ENCODE data around the gene EIF4E2. TPM values are rescaled to one million over a fixed set of nuclear protein-coding genes. Genes with fewer than 3 reads are reported as not detected.

EIF4E2 gene
- total and polyA plus RNA-seq, 4 experiments from 2014 or later: 72.4 to 80.7 (median 76.5) TPM

DNA sequence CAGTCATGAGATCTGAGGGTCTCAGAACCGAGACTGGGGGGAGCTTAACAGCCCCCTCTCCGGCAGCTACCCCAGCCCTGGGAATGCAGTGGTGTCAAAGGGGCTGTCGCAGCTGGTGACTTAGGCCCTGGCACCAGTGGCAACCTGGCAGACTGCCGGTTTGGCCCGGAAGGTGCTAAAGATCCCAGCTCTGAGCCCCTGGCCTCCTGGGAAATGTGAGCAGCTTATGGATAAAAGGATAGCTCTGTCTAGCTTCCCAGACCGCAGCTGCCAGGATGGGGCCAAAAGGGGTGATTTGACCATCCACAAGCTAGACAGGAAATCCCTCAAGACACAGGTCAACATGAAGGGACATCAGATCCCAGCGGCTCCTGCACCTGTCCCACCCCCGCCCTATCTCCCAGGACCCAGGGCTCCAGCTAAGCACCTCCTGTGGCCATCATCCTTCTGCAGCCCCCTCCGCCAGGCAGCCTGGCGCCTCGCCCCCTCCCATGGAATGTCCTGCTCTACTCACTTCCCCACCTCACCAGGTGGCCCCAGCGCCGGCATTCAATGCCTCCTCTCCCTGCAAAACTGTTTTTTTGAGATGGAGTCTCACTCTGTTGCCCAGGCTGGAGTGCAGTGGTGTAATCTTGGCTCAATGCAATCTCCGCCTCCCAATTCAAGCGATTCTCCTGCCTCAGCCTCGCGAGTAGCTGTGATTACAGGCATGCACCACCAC lies 49.7 kb downstream of the EIF4E2 start:
- ChIA-PET CTCF (ENCODE audit: partially characterized antibody) (interaction anchor here (1.4 to 2.6 kb wide), 2 partner anchors 9 to 11 kb away, joined by 3 to 10 read pairs; no protein-coding TSS in a partner anchor), POLR2A (ENCODE audit: partially characterized antibody) (no interaction called here)
- H3K27ac ChIP-seq (ENCODE audit: low read depth, low read length): no peak overlapping the region
- Mint-ChIP-seq H3K27ac (no peak overlapping the region), H3K4me1 (no peaks in the 10 kb centered on the region), H3K27me3 (peaks cover 0 to 3% of the 10 kb centered on the region in 2 donors), H3K4me3 (no peak overlapping the region), H3K9me3 (no peaks in the 10 kb centered on the region), H3K36me3 (peaks cover 0 to 7% of the 10 kb centered on the region in 2 donors)
- H3K27me3 ChIP-seq (ENCODE audit: insufficient read depth, low read length): no peaks in the 10 kb centered on the region
- H3K4me3 ChIP-seq (ENCODE audit: low read length in 2 of 2): no peak overlapping the region
- intact Hi-C loops (cut with micrococcal nuclease): no loop called here
- no peak for DNase-seq
- no peaks in the 10 kb centered on the region for H3K4me1 ChIP-seq (ENCODE audit: insufficient read depth, low read length)
- no peaks in the 10 kb centered on the region for H3K9me3 ChIP-seq (ENCODE audit: control insufficient read depth in 1 of 2, low read length in 2 of 2)
- H3K36me3 ChIP-seq (ENCODE audit: insufficient read depth, low read length): no peaks in the 10 kb centered on the region

DNA sequence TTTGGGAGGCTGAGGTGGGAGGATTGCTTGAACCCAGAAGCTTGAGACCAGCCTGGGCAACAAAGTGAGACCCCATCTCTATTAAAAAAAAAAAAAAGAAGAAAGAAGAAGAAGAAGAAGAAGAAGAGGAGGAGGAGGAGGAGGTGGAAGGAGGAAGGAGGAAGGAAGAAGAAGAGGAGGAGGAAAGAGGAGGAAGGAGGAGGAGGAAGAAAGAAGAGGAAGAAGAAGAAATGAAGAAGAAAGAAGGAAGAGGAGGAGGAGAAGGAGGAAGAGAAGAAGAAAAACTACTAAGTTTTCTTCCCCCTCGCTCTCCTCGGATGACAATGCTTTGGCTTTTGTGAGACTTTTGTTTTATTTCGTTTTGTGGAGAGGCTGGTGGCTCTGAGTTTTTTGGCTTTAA lies 52.8 kb downstream of the EIF4E2 start:
- Histone ChIP-seq H3K4me1 (ENCODE audit: insufficient read depth, low read length) (peaks cover 5% of the 10 kb centered on the region), H3K27ac (ENCODE audit: low read depth, low read length) (no peak overlapping the region), H3K36me3 (ENCODE audit: insufficient read depth, low read length) (no peaks in the 10 kb centered on the region), H3K27me3 (ENCODE audit: insufficient read depth, low read length) (no peaks in the 10 kb centered on the region), H3K9me3 (ENCODE audit: control insufficient read depth in 1 of 2, low read length in 2 of 2) (no peaks in the 10 kb centered on the region), H3K4me3 (ENCODE audit: low read length in 2 of 2) (no peak overlapping the region)
- Mint-ChIP-seq H3K27me3 (peaks cover 0 to 3% of the 10 kb centered on the region in 2 donors), H3K9me3 (no peaks in the 10 kb centered on the region), H3K36me3 (no peaks in the 10 kb centered on the region), H3K27ac (no peak overlapping the region), H3K4me3 (no peak overlapping the region), H3K4me1 (peaks cover 0 to 11% (median 6%) of the 10 kb centered on the region in 4 donors)
- intact Hi-C loops (cut with micrococcal nuclease): no loop called here
- ChIA-PET POLR2A (ENCODE audit: partially characterized antibody) (no interaction called here), CTCF (ENCODE audit: partially characterized antibody) (interaction anchor here (1.0 kb wide), 1 partner anchor 648 kb away, joined by 3 read pairs; no protein-coding TSS in a partner anchor)
- DNase-seq: no peak

DNA sequence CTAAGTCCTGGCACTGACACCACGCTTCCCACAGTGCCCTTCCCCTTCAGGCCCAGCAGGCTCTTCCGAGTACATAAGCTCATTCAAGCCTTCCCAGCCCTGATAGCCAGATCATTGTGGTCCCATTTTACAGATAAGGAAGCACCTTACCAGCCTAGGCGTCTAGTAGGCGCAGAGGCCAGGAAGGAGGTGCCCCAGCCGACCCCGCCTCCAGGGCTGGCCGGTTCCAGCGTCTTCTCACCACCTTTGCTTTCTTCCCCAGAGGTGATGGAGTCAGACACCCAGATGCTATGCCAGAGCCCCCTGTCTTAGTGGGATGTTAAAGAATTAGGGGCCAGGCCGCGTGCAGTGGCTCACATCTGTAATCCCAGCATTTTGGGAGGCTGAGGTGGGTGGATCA lies 54.0 kb downstream of the EIF4E2 start:
- H3K27me3 Mint-ChIP-seq: peaks cover 0 to 3% of the 10 kb centered on the region in 2 donors
- H3K9me3 ChIP-seq (ENCODE audit: control insufficient read depth in 1 of 2, low read length in 2 of 2): no peaks in the 10 kb centered on the region
- H3K36me3 ChIP-seq (ENCODE audit: insufficient read depth, low read length): no peaks in the 10 kb centered on the region
- intact Hi-C loops (cut with micrococcal nuclease): no loop called here
- H3K27ac Mint-ChIP-seq: no peak overlapping the region
- no peak overlapping the region for H3K27ac ChIP-seq (ENCODE audit: low read depth, low read length)
- no peak overlapping the region for H3K4me3 ChIP-seq (ENCODE audit: low read length in 2 of 2)
- peaks cover 5% of the 10 kb centered on the region for H3K4me1 ChIP-seq (ENCODE audit: insufficient read depth, low read length)
- H3K36me3 Mint-ChIP-seq: no peaks in the 10 kb centered on the region
- CTCF ChIA-PET (ENCODE audit: partially characterized antibody): interaction anchor here (0.6 to 1.4 kb wide), 2 partner anchors 9 to 22 kb away, joined by 4 read pairs; no protein-coding TSS in a partner anchor
- no peaks in the 10 kb centered on the region for H3K27me3 ChIP-seq (ENCODE audit: insufficient read depth, low read length)
- peak overlapping the region in 2 of 8 donors; percentile 15 to 21 for H3K4me3 Mint-ChIP-seq
- DNase-seq: no peak
- H3K9me3 Mint-ChIP-seq: no peaks in the 10 kb centered on the region
- peaks cover 0 to 11% (median 6%) of the 10 kb centered on the region in 4 donors for H3K4me1 Mint-ChIP-seq
- POLR2A ChIA-PET (ENCODE audit: partially characterized antibody): interaction anchor here (1.1 kb wide), 1 partner anchor 11 kb away, joined by 3 read pairs; no protein-coding TSS in a partner anchor

DNA sequence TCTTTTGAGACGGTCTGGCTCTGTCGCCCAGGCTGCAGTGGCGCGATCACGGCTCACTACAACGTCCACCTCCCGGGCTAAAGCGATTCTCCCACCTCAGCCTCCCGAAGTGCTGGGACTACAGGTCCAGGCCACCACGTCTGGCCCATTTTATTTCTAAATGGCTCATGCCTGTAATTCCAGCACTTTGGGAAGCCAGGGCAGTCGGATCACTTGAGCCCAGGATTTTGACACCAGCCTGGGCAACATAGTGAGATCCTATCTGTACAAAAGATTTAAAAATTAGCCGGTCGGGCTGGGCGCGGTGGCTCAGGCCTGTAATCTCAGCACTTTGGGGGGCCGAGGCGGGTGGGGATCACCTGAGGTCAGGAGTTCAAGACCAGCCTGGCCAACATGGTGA lies 56.5 kb downstream of the EIF4E2 start:
- H3K4me1 Mint-ChIP-seq: peaks cover 0 to 11% (median 6%) of the 10 kb centered on the region in 4 donors
- H3K9me3 Mint-ChIP-seq: no peaks in the 10 kb centered on the region
- H3K4me3 ChIP-seq (ENCODE audit: low read length in 2 of 2): no peak overlapping the region
- peaks cover 0 to 3% of the 10 kb centered on the region in 2 donors for H3K27me3 Mint-ChIP-seq
- DNase-seq: no peak
- no peaks in the 10 kb centered on the region for H3K9me3 ChIP-seq (ENCODE audit: control insufficient read depth in 1 of 2, low read length in 2 of 2)
- H3K27me3 ChIP-seq (ENCODE audit: insufficient read depth, low read length): no peaks in the 10 kb centered on the region
- H3K36me3 Mint-ChIP-seq: no peaks in the 10 kb centered on the region
- ChIA-PET POLR2A (ENCODE audit: partially characterized antibody) (no interaction called here), CTCF (ENCODE audit: partially characterized antibody) (interaction anchor here (0.7 kb wide), 2 partner anchors 111 to 1219 kb away, joined by 3 to 4 read pairs; no protein-coding TSS in a partner anchor)
- H3K36me3 ChIP-seq (ENCODE audit: insufficient read depth, low read length): no peaks in the 10 kb centered on the region
- peak overlapping the region in 1 of 8 donors; percentile 26 for H3K4me3 Mint-ChIP-seq
- intact Hi-C loops (cut with micrococcal nuclease): loop anchor here (5.0 kb wide), 4 partner anchors 90 to 1105 kb away; partner anchors contain the start of genes GIGYF2 and UGT1A5
- H3K27ac Mint-ChIP-seq: no peak overlapping the region
- H3K27ac ChIP-seq (ENCODE audit: low read depth, low read length): no peak overlapping the region
- H3K4me1 ChIP-seq (ENCODE audit: insufficient read depth, low read length): peaks cover 5% of the 10 kb centered on the region

DNA sequence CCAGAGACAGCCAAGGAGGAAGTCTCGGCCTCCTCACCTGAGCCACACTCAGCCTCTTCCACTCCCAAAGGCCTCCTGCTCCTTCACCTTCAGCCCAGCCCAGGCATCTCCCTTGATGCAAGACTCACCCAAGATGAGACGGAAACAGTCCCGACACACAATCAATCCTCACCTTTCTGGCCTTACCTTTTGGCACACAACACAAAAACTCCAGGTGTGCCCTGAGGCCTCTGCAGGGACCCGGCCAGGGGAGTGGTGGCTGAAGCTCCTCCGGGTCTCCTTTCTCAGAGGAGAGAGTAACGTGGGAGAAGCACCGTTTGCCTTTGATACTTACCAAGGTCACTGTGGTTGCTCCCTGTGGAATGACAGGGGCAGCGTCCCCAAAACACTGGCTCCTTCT lies 59.1 kb downstream of the EIF4E2 start:
- POLR2A ChIA-PET (ENCODE audit: partially characterized antibody): no interaction called here
- Histone ChIP-seq H3K9me3 (ENCODE audit: control insufficient read depth in 1 of 2, low read length in 2 of 2) (no peaks in the 10 kb centered on the region), H3K4me1 (ENCODE audit: insufficient read depth, low read length) (peaks cover 5% of the 10 kb centered on the region), H3K36me3 (ENCODE audit: insufficient read depth, low read length) (no peaks in the 10 kb centered on the region), H3K4me3 (ENCODE audit: low read length in 2 of 2) (no peak overlapping the region), H3K27me3 (ENCODE audit: insufficient read depth, low read length) (no peaks in the 10 kb centered on the region), H3K27ac (ENCODE audit: low read depth, low read length) (no peak overlapping the region)
- Mint-ChIP-seq H3K9me3 (no peaks in the 10 kb centered on the region), H3K27ac (no peak overlapping the region), H3K27me3 (peaks cover 0 to 3% of the 10 kb centered on the region in 2 donors), H3K36me3 (no peaks in the 10 kb centered on the region), H3K4me1 (peaks cover 2 to 11% (median 6%) of the 10 kb centered on the region in 4 donors), H3K4me3 (no peak overlapping the region)
- intact Hi-C loops (cut with micrococcal nuclease): loop anchor here (5.0 to 10.0 kb wide), 5 partner anchors 88 to 1103 kb away; partner anchors contain the start of genes GIGYF2 and UGT1A5
- CTCF ChIA-PET (ENCODE audit: partially characterized antibody): interaction anchor here (1.9 kb wide), 1 partner anchor 641 kb away, joined by 10 read pairs; the partner anchor contains the start of gene ATG16L1
- DNase-seq: no peak

DNA sequence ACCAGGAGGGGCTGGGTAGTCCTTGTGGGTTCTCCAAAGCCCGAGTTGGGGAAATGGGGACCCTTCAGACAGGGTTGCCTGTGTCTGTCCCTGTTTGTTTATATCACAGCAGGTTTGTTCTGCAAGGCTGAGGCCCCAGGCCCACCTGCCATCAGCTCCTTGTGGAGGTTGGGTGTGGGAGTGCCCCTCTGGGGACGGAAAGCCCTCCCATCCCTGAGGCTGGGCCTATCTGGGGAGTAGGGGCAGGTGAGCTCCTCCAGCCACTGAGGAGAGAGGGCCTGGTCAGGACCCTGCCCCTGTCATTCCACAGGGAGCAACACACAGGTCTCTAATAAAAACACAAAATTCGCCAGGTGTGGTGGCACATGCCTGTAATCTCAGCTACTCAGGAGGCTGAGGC lies 59.6 kb downstream of the EIF4E2 start:
- Histone ChIP-seq H3K4me3 (ENCODE audit: low read length in 2 of 2) (no peak overlapping the region), H3K9me3 (ENCODE audit: control insufficient read depth in 1 of 2, low read length in 2 of 2) (no peaks in the 10 kb centered on the region), H3K27me3 (ENCODE audit: insufficient read depth, low read length) (no peaks in the 10 kb centered on the region), H3K27ac (ENCODE audit: low read depth, low read length) (no peak overlapping the region), H3K36me3 (ENCODE audit: insufficient read depth, low read length) (no peaks in the 10 kb centered on the region), H3K4me1 (ENCODE audit: insufficient read depth, low read length) (peaks cover 5% of the 10 kb centered on the region)
- H3K27ac Mint-ChIP-seq: no peak overlapping the region
- H3K27me3 Mint-ChIP-seq: peaks cover 0 to 3% of the 10 kb centered on the region in 2 donors
- H3K36me3 Mint-ChIP-seq: no peaks in the 10 kb centered on the region
- H3K4me1 Mint-ChIP-seq: peaks cover 2 to 11% (median 6%) of the 10 kb centered on the region in 4 donors
- ChIA-PET POLR2A (ENCODE audit: partially characterized antibody) (no interaction called here), CTCF (ENCODE audit: partially characterized antibody) (interaction anchor here (1.2 to 1.9 kb wide), 2 partner anchors 14 to 641 kb away, joined by 3 to 10 read pairs; partner anchors contain the start of gene ATG16L1)
- DNase-seq: no peak
- peaks cover 0 to 1% (median 0%) of the 10 kb centered on the region in 8 donors for H3K9me3 Mint-ChIP-seq
- no peak overlapping the region for H3K4me3 Mint-ChIP-seq
- intact Hi-C loops (cut with micrococcal nuclease): loop anchor here (10.0 kb wide), 1 partner anchor 445 kb away; no protein-coding TSS in a partner anchor

DNA sequence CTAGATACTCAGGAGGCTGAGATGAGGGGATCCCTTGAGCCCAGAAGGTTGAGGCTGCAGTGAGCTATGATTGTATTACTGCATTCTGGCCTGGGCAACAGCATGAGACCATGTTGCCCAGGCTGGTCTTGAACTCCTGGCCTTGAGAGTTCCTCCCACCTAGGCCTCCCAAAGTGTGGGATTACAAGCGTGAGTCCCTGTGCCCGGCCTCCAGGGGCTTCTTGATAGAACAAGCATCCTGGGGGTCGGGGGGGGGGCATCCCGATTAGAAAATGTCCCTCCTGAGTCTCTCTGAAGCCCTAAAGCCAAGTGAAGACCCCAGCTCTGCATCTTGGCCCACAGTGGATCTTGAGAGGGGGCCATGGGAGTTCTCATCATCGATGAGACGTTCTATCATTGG lies 60.6 kb downstream of the EIF4E2 start:
- Histone ChIP-seq H3K27me3 (ENCODE audit: insufficient read depth, low read length) (no peaks in the 10 kb centered on the region), H3K9me3 (ENCODE audit: control insufficient read depth in 1 of 2, low read length in 2 of 2) (no peaks in the 10 kb centered on the region), H3K4me1 (ENCODE audit: insufficient read depth, low read length) (peaks cover 4% of the 10 kb centered on the region), H3K36me3 (ENCODE audit: insufficient read depth, low read length) (no peaks in the 10 kb centered on the region), H3K27ac (ENCODE audit: low read depth, low read length) (no peak overlapping the region), H3K4me3 (ENCODE audit: low read length in 2 of 2) (no peak overlapping the region)
- ChIA-PET CTCF (ENCODE audit: partially characterized antibody) (interaction anchor here (1.2 to 1.9 kb wide), 3 partner anchors 11 to 640 kb away, joined by 3 to 10 read pairs (median 10); partner anchors contain the start of gene ATG16L1), POLR2A (ENCODE audit: partially characterized antibody) (no interaction called here)
- intact Hi-C loops (cut with micrococcal nuclease): loop anchor here (1.0 to 10.0 kb wide), 2 partner anchors 444 to 640 kb away; partner anchors contain the start of gene ATG16L1
- Mint-ChIP-seq H3K4me1 (peaks cover 0 to 4% (median 3%) of the 10 kb centered on the region in 4 donors), H3K27me3 (peaks cover 0 to 3% of the 10 kb centered on the region in 2 donors), H3K4me3 (no peak overlapping the region), H3K27ac (no peak overlapping the region), H3K9me3 (peaks cover 0 to 2% (median 0%) of the 10 kb centered on the region in 8 donors), H3K36me3 (no peaks in the 10 kb centered on the region)
- DNase-seq: no peak

Measured in CD4-positive, alpha-beta memory T cell (primary cell).